ENCODE data around the gene TBC1D23. TPM values are rescaled to one million over a fixed set of nuclear protein-coding genes. Genes with fewer than 3 reads are reported as not detected.
A peak's percentile ranks its signal among the peaks of the same experiment; 100 is the strongest.

TBC1D23 gene
- total and polyA plus RNA-seq, 9 of the 15 experiments (the other 6 are each of a cell fraction or from before 2014, with no cell fraction given) = 23.4 to 85.8 (median 43.7) TPM

- 0 out of 6 replicates have a peak, but pooled peaks of 1 of the 3 experiments have one; percentile 6 for TF ChIP-seq CTCF (IDR thresholded peaks at IDR 0.05 in 2 of 3, conservative IDR thresholded peaks at IDR 0.05 in 1 of 3; ENCODE audit: insufficient read depth in 2 of 3, low read depth in 1 of 3, low read length in 3 of 3)
- peak in 1 of 2 experiments; percentile 82; a peak in 3 of 4 replicates for TF ChIP-seq NONO (IDR thresholded peaks at IDR 0.05; ENCODE audit: low read depth in 2 of 2, low read length in 1 of 2)
- TF ChIP-seq MLX (CRISPR knock-in tag; conservative IDR thresholded peaks at IDR 0.05) = no peak
- no peak for TF ChIP-seq NFIX (CRISPR knock-in tag; IDR thresholded peaks at IDR 0.05; ENCODE audit: low read depth)
- peak; percentile 51 for TF ChIP-seq HMGN3 (IDR thresholded peaks at IDR 0.05; ENCODE audit: borderline replicate concordance, extremely low read depth, insufficient read length, low read depth, low read length)
- TF ChIP-seq U2AF2 (optimal IDR thresholded peaks at IDR 0.05; ENCODE audit: low read depth, low read length) = no peak
- TF ChIP-seq ZNF384 (IDR thresholded peaks at IDR 0.05; ENCODE audit: low read depth, low read length) = no peak
- peak; percentile 75; the same call in 1 of the 2 replicates for TF ChIP-seq PHF8 (IDR thresholded peaks at IDR 0.05; ENCODE audit: borderline replicate concordance, low read length)
- TF ChIP-seq KDM5B (IDR thresholded peaks at IDR 0.05; ENCODE audit: insufficient replicate concordance, low read depth, low read length) = peak; percentile 44
- TF ChIP-seq TBP (optimal IDR thresholded peaks at IDR 0.05; ENCODE audit: low read depth, low read length) = peak; percentile 60
- TF ChIP-seq C11orf30 (IDR thresholded peaks at IDR 0.05; ENCODE audit: low read depth) = 0 out of 2 replicates have a peak, but pooled peaks have one; percentile 32
- TF ChIP-seq CXXC5 (CRISPR knock-in tag; IDR thresholded peaks at IDR 0.05) = peak; percentile 86
- TF ChIP-seq NFE2 (IDR thresholded peaks at IDR 0.05; ENCODE audit: low read depth) = peak; percentile 67
- no peak for TF ChIP-seq DLX4 (CRISPR knock-in tag; IDR thresholded peaks at IDR 0.05)
These were observed 73.9 kb downstream of the TBC1D23 start, which contains the start of gene NIT2 (continued) for GRCh38 chr3:100334488-100335351.

All from K562 (cell line).